Hepatocyte (in vitro differentiated cells): Measurements from ENCODE around the gene INTS6. TPM values are rescaled to one million over a fixed set of nuclear protein-coding genes. Genes with fewer than 3 reads are reported as not detected.

Source experiments
- DNase-seq: peaks from one replicate; pipeline ENCODE4 v3.0.0-alpha.2; 2016; ENCODE audit warnings: low spot score
- H2AFZ ChIP-seq: fragments of 200-600 bp; sonication (generic); 2 replicates; pipeline ENCODE4 v1.6.0; 2016; ENCODE audit warnings: antibody characterized with exemption, mild to moderate bottlenecking
- H3K27ac ChIP-seq: fragments of 200-600 bp; sonication (generic); 2 replicates; pipeline ENCODE4 v1.5.1; 2016; ENCODE audit warnings: mild to moderate bottlenecking
- H3K27me3 ChIP-seq: fragments of 200-600 bp; sonication (generic); 2 replicates; pipeline ENCODE4 v1.6.1; 2016
- H3K36me3 ChIP-seq: fragments of 200-600 bp; sonication (generic); replicated peaks from 2 replicates; pipeline ENCODE4 v1.5.1; 2016; ENCODE audit warnings: low read depth; ENCODE audit not compliant: insufficient read depth
- H3K4me1 ChIP-seq: fragments of 200-600 bp; sonication (generic); 2 replicates; pipeline ENCODE4 v1.5.1; 2016; ENCODE audit warnings: mild to moderate bottlenecking, moderate library complexity; ENCODE audit not compliant: insufficient read depth
- H3K4me2 ChIP-seq: fragments of 200-600 bp; sonication (generic); 2 replicates; pipeline ENCODE4 v1.6.0; 2016
- H3K4me3 ChIP-seq: fragments of 200-600 bp; sonication (generic); 2 replicates; pipeline ENCODE4 v1.5.1; 2016; ENCODE audit warnings: mild to moderate bottlenecking
- H3K79me2 ChIP-seq: fragments of 200-600 bp; sonication (generic); 2 replicates; pipeline ENCODE4 v1.6.0; 2017; ENCODE audit warnings: mild to moderate bottlenecking
- H3K9me2 ChIP-seq: fragments of 200-600 bp; sonication (generic); replicated peaks from 2 replicates; pipeline ENCODE4 v1.6.0; 2017; ENCODE audit warnings: mild to moderate bottlenecking; ENCODE audit not compliant: insufficient read depth
- H3K9me3 ChIP-seq: fragments of 200-600 bp; sonication (generic); 2 replicates; pipeline ENCODE4 v1.5.1; 2016; ENCODE audit warnings: low read depth, mild to moderate bottlenecking
- H4K20me1 ChIP-seq: fragments of 200-600 bp; sonication (generic); 2 replicates; pipeline ENCODE4 v1.6.0; 2016; ENCODE audit warnings: mild to moderate bottlenecking; ENCODE audit not compliant: insufficient read depth, poor library complexity, severe bottlenecking
- CTCF ChIP-seq: fragments of 200-600 bp; sonication (generic); IDR thresholded peaks from 2 replicates; pipeline ENCODE4 v1.5.1; 2016; ENCODE audit warnings: antibody characterized with exemption, mild to moderate bottlenecking; ENCODE audit not compliant: poor library complexity
- EZH2 ChIP-seq: fragments of 200-600 bp; sonication (generic); IDR thresholded peaks from 2 replicates; pipeline ENCODE4 v1.6.1; 2016; ENCODE audit warnings: antibody characterized with exemption, mild to moderate bottlenecking, borderline replicate concordance
- EZH2phosphoT487 ChIP-seq: fragments of 200-600 bp; sonication (generic); IDR thresholded peaks from one replicate; pipeline ENCODE4 v1.6.1; 2018; ENCODE audit warnings: antibody characterized with exemption, mild to moderate bottlenecking, low read depth, moderate library complexity; ENCODE audit not compliant: unreplicated experiment, severe bottlenecking
- WGBS: methylation state at CpG from one replicate; pipeline ENCODE4 v1.1.6; 2016; ENCODE audit warnings: low lambda C conversion rate; ENCODE audit errors: missing lambda C conversion rate; 5-methylcytosine and 5-hydroxymethylcytosine counted together
- polyA plus RNA-seq: library from polyadenylated mRNA; unstranded; fragments of >200 nt; fragmentation: Nextera tagmentation; extraction: Ambion mirVana; gene quantifications from 2 replicates; pipeline ENCODE4 v1.2.1, GENCODE V29; 2016
- total RNA-seq: library from RNA; depleted of rRNA; stranded (reverse); fragments of >200 nt; gene quantifications from 2 replicates; pipeline ENCODE4 v1.2.3, GENCODE V29; 2014

The INTS6 gene
- total and polyA plus RNA-seq, 2 experiments from 2014 or later = 28.5 to 51.2 TPM

GRCh38 chr13:51478418-51479198 lies 25.8 kb upstream of the INTS6 start:
- no peaks in the 10 kb centered on the region for H4K20me1 ChIP-seq
- no peaks in the 10 kb centered on the region for H3K9me3 ChIP-seq
- no peaks in the 10 kb centered on the region for H3K79me2 ChIP-seq
- H3K36me3 ChIP-seq = no peaks in the 10 kb centered on the region
- TF ChIP-seq EZH2 (no peak), CTCF (no peak), EZH2phosphoT487 (no peak)
- no peak overlapping the region for H3K27ac ChIP-seq
- no peak for DNase-seq
- H3K4me3 ChIP-seq = no peak overlapping the region
- no peaks in the 10 kb centered on the region for H3K27me3 ChIP-seq
- H3K9me2 ChIP-seq = no peaks in the 10 kb centered on the region
- WGBS = 86% methylated on average over 8 of the region's 8 CpGs
- H2AFZ ChIP-seq = no peak overlapping the region
- no peaks in the 10 kb centered on the region for H3K4me1 ChIP-seq
- no peak overlapping the region for H3K4me2 ChIP-seq

DNA sequence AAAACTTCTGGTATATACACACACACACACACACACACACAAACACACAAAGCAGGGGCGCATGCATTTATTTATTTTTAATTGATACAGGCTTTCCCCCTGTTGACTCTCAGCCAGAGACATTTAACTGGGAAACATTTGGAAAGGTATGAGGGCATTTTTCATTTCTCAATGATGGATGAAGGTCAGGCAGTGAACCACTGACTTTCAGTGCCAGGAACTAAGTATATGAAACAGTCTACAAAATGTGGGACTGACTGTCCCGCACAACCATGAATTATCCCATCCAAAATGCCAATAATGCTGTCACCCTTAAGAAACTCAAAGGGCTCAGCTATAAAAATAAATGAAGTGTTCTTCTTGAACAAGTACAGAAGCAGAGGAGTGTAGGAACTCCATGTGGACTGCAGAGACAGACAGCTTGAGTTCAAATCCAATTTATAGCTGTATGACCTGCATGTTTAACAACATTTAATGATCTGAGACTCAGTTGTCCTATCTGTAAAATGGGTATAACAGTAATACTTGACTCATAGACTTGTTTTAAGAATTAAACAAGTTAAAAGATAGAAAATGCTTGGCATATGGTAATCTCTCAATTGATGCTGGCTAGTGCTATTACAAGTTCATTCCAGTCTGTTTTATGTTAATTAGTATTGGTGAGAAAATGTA lies 25.0 kb upstream of the INTS6 start:
- H3K4me2 ChIP-seq = no peak overlapping the region
- no peak overlapping the region for H3K27ac ChIP-seq
- no peaks in the 10 kb centered on the region for H3K27me3 ChIP-seq

DNA sequence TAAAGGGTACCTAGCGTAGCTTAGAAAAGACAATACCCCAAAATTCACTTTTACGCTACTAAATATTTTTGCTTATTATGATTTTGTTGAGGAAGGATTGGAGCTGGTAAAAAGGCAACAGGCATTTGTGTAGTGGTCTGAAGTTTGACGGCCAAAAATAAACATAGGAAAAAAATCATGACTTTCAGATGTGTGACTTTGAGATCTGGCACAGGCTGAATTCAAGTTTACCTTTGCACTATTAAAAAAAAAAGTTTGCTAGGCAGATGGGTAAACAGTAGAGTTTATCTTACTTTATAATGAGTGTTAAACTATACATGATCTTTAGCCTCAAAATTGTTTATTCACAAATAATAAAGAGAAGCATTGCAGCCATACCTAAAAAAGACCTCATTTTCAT lies 24.3 kb upstream of the INTS6 start:
- Histone ChIP-seq H3K9me2 (no peaks in the 10 kb centered on the region), H3K36me3 (no peaks in the 10 kb centered on the region), H3K27ac (no peak overlapping the region), H2AFZ (no peak overlapping the region), H3K79me2 (no peaks in the 10 kb centered on the region), H3K27me3 (no peaks in the 10 kb centered on the region), H4K20me1 (no peaks in the 10 kb centered on the region), H3K9me3 (no peaks in the 10 kb centered on the region), H3K4me2 (peak overlapping the region; percentile 10), H3K4me3 (no peak overlapping the region), H3K4me1 (no peaks in the 10 kb centered on the region)
- DNase-seq = no peak
- TF ChIP-seq EZH2phosphoT487 (no peak), CTCF (no peak), EZH2 (no peak)
- 56% methylated on average over 3 of the region's 3 CpGs for WGBS

More for the DNA sequence above, 25.0 kb upstream of the INTS6 start:
- no peaks in the 10 kb centered on the region for H3K9me2 ChIP-seq
- no peak for DNase-seq
- WGBS = 61% methylated on average over 2 of the region's 2 CpGs
- no peak overlapping the region for H3K4me3 ChIP-seq
- H3K9me3 ChIP-seq = no peaks in the 10 kb centered on the region
- no peak overlapping the region for H2AFZ ChIP-seq
- H3K4me1 ChIP-seq = no peaks in the 10 kb centered on the region
- no peak for TF ChIP-seq CTCF
- no peak for TF ChIP-seq EZH2
- TF ChIP-seq EZH2phosphoT487 = no peak
- H3K36me3 ChIP-seq = no peaks in the 10 kb centered on the region
- H3K79me2 ChIP-seq = no peaks in the 10 kb centered on the region
- H4K20me1 ChIP-seq = no peaks in the 10 kb centered on the region
